ENCODE results near the gene RFX1.

RFX1 gene

DNA sequence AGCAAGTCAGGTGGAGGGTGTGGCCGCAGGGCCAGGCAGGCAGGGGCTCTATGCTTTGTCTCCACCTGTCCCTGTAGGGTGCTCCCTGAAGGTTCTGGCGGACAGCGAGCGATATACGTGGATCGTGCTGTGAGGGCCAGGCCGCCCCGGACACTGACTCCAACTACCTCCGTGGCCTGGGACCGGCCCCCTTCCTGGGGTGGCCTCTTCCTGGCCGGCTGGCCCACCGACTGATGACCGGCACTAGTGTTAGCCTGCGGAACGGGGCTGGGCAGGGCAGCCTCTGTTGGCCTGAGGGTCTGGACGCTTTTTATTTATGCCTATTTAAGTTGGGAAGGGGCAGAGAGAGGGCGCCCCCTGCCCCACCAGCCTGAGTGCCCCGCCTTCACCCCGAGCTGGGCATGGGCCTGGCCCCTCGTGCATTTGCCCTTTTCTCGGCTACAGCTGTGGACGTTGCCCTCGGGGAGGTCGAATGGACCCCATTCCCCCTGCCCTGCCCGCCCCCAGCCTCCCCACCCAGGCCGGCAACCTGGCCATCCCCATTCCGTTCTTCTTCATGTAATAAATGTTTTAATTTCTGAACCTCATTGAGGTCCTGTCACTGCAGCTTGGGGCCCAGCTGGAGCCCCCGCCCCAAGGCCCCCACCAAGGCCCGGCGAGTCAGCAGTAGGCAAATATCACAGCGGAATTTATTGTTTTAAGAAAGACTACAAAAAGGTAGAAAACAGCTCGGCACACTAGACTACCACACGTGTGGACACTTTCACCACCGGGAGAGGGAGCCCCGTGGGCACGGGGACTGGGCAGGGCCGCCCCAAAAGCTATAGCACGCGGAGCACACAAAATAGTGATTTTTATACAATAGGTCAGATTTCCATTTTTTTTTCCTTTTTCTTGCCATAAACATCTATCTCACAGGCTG is 45.0 kb downstream of the RFX1 start:
- DNase-seq (ENCODE audit: low read depth): no peak

DNA sequence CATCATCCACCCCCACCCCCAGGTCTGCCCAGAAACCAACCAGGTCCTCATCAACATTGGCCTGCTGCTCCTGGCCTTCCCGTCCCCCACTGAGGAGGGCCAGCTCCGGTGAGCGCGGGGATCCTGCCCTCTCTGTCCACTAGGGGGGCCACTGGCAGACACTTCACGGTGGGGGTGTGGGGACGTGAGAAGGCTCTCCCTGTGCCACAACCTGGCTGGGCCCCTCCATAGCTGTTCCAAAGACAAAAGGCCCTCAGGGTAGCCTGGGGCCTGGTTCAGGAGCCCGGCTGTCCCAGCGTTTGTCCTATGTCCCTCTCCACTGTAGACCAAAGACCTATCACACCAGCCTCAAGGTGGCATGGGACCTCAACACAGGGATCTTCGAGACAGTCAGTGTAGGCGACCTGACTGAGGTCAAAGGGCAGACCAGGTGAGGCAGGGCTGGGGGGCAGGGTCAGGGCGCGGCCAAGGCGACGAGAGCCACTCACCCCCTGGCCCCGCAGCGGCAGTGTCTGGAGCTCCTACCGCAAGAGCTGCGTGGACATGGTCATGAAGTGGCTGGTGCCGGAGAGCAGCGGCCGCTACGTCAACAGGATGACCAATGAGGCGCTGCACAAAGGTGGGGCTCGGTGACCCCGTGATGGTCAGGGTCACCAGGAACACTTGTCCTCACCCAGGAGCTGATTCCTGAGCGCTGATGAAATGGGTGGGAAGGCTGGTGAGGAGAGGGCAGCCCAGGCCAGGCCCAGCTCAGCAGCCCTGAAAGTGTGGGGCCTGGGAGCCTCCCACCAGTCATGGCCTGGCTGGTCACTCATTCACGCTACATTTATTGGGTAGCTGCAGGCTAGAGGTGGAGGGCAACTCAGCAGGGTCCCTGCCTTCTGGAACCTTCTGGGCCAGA is 45.9 kb downstream of the RFX1 start:
- DNase-seq (ENCODE audit: low read depth): no peak

DNA sequence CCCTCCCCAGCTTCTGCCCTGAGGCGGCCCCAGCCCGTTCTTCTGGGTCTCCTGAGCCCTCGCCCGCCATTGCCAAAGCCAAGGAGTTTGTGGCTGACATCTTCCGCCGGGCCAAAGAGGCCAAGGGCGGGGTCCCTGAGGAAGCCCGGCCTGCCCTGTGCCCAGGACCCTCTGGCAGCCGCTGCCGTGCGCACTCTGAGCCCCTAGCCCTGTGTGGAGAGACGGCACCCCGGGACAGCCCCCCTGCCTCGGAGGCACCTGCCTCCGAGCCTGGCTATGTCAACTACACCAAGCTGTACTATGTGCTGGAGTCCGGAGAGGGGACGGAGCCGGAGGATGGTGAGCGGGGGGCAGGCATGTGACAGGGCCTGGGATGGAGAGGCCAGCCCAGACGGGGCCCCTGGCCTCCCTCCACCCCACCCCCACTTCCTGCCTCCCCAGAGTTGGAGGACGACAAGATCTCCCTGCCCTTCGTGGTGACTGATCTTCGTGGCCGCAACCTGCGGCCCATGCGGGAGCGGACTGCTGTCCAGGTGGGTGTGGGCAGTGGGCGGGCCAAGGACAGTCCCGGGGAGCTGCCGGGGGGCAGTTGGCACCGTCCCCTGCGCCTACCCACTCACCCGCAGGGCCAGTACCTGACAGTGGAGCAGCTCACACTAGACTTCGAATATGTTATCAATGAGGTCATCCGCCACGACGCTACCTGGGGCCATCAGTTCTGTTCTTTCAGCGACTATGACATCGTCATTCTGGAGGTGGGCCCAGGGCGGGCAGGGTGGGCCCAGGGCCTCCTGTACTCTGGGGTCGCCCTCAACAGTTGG is 46.8 kb downstream of the RFX1 start:
- DNase-seq (ENCODE audit: low read depth): no peak

DNA sequence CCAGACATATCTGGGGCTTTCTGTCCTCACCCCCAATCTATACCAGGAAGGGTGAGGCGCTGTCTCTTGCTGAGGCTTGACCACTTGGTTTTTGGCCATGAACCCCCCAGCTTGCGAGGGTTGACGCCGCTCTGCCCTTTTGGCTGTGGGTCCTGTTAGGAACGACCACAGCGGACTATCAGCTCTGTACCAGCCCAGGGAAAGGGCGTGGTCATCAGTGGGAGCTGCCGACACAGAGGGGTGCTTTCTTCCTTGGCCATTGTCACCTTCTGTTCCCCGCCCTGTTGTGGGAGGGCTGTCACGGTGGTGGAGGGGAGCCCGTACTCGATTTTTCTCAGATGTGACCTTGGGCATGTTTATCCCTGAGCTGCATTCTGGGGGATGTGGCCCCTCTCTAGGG is 48.1 kb downstream of the RFX1 start:
- no peak for DNase-seq (ENCODE audit: low read depth)

DNA sequence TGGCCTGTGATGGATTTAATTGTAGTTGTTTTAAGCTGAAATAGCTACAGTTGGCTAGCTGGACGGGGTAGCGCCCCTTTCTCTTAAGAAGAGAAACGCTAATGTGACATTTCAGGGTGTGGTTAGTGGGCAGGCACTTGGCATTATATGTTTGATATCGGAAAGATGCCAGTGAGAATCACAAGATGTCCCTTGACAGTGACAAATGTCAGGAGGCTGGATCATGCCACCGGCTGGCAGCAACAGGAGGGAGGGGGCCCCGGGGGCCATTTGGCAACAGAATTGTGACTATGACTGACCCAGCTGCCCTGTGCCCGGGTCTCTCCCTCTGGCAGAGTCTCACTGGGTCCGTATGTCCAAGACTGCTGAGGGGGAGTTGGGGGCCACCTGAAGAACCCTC is 49.1 kb downstream of the RFX1 start:
- no peak for DNase-seq (ENCODE audit: low read depth)

DNA sequence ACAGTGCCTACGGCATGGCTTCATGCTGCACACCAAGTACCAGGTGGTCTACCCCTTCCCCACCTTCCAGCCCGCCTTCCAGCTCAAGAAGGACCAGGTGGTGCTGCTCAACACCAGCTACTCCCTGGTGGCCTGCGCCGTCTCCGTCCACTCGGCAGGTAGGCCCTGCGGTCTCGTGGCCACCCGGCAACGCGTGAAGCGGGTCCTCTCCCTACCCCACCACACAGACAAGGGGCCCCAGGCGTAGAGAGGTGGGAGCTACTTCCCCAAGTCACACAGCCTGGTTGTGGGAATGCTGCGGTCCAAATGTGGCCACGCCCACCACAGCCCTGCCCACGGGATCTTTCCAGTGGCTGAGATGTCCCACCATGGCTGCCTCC is 49.8 kb downstream of the RFX1 start:
- DNase-seq (ENCODE audit: low read depth): no peak

DNA sequence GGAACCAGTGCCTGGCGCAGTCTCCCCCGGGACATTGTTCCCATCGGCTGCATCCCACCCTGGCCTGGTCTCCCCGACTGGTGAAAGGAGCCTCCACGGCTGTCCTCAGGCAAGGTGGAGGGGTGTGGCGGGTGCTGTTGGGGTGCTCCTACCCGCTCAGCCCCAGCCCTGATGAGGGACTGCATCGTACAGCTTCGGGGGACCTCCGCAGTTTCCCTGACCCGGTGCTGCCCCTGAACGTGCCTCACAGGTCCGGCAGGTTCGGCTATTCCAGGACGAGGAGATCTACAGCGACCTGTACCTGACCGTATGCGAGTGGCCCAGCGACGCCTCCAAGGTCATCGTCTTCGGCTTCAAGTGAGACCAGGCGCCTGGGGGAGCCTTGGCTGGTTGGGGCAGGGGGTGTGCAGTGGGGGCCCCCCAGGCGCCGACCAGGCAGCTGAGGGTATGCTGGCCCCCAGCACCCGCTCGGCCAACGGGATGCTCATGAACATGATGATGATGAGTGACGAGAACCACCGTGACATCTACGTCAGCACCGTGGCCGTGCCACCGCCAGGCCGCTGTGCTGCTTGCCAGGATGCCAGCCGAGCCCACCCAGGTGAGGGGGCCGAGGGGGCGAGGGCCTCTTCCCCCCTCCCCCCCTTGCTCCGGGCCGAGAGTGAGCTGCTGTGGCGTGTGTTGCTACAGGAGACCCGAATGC is 50.3 kb downstream of the RFX1 start:
- no peak for DNase-seq (ENCODE audit: low read depth)

DNA sequence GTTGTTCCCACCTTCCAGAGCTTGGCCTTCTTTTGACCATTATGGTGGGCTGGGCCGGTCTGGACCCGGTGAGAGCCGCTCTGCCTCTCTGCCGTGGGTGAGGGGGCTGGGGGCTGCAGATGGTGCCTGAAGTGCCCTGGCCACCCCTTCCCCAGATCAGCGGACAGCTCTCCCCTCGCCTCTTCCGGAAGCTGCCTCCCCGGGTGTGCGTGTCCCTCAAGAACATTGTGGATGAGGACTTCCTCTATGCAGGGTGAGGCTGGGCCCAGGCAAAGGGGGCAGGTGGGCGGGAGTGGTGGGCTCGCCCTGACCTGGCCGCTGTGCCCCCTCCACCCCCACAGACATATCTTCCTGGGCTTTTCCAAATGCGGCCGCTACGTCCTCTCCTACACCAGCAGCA is 51.9 kb downstream of the RFX1 start:
- DNase-seq (ENCODE audit: low read depth): no peak

DNA sequence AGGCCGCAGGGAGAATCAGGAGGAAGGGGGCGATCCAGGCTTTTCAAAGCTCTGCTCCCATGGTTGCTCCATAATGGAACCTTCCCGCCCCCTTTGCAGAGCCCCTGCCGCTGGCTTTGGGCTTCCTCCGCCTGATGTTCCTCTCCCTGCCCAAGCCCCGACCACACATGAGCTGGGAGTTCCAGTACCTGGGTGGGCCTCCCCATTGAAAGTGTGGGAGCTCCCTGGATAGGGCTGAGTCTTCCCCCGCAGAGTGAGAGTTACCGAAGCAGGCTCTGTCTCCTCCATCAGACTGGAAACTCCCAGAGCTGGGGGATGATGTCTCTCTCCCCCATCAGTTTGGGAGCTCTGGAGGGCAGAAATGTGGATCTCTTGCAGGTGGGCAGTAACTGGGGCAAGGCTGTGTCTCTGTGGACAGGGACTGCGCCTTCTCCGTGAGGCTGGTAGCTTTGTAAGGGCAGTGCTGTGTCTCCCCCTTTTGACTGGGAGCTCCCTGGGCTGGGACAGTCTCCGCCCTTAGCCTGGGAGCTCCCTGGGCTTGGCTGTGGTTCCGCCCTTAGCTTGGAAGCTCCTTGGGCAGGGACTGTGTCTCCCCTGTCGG is 53.1 kb downstream of the RFX1 start:
- no peak for DNase-seq (ENCODE audit: low read depth)

DNA sequence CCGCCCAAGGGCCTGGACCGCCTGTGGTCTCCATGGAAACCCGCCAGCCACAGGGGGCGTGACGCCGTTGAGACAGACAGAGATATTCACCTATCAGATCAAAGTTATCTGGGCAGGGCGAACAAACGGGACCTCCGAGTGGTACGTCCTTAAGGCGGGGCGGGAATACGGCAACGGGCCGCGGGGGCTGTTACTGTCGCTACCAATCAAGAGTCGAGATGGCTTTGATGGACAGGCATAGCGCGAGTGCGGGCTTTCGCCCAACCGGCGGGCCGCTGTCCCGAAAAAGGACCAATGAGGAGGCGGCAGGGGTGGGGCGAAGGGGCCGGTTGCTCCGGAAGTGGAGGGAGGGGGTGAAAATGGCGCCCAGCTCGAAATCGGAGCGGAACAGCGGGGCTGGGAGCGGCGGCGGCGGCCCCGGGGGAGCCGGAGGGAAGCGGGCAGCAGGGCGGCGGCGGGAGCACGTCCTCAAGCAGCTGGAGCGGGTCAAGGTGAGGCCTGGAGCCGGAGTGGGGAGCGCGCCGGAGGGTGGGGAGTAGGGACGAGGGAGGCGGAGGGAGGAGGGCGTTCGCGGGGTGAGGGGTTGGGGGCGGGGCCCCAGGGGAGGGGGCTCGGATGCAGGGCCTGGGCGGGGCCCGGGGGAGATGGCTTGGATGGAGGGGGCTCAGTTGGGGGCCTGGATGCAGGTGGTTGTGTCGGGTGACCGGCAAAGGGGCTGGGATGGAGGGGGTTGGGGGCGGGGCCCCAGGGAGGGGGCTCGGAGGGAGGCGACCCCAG is 53.8 kb downstream of the RFX1 start, which contains the start of gene DCAF15:
TSS of gene DCAF15 (plus strand) at position 356 of the 777 bp plus-strand sequence. CDS start at position 360, 4 bp downstream.
- peak; percentile 97 for DNase-seq (ENCODE audit: low read depth)

DNA sequence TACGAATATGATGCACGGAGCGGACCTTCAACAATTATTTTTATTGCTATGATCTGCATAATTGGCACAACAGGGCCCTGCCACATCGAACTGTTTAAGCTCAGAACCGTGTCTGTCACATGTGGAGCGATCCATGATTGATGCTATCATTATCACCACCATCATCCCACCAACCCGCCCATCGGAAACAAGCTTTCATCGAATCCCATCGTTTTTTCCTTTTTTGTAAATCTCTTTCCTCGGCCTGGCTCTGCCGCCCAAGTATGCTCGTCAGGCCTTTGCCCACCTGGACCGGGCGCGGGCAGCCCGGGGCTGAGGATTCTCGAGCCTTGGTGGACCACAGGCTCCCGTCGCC is 54.3 kb downstream of the RFX1 start:
- no peak for DNase-seq (ENCODE audit: low read depth)

DNA sequence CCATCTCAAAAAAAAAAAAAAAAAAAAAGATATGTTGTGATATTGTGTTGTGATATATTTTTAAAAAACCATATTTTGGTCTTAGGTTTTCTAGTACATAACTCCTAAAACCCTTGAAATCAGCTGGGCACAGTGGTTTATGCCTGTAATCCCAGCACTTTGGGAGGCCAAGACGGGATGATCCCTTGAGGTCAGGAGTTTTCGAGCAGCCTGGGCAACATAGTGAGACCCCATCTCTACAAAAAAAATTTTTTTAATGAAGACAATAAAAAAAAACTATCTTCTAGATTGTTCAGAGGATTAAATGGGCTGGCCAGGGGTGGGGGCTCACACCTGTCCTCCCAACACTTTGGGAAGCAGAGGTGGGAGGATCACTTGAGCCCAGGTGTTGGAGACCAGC is 55.1 kb downstream of the RFX1 start:
- DNase-seq (ENCODE audit: low read depth): no peak

DNA sequence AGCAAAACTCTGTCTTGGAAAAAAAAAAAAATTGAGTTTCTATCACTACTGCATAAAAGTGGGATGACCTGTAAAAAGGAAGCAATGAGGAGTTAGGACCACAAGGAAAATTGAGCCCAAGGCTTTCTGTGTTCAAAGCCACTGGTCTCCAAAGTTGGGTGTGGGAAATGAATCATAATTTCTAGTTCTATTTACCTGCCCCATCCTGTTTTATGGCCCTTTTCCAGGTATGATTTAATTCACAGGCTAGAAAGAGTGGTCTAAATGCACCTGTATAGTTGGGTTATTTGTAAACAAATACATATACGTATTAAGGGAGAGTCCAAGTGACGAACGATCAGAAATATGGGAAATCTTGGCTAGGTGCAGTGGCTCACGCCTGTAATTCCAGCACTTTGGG is 59.7 kb downstream of the RFX1 start:
- no peak for DNase-seq (ENCODE audit: low read depth)

DNA sequence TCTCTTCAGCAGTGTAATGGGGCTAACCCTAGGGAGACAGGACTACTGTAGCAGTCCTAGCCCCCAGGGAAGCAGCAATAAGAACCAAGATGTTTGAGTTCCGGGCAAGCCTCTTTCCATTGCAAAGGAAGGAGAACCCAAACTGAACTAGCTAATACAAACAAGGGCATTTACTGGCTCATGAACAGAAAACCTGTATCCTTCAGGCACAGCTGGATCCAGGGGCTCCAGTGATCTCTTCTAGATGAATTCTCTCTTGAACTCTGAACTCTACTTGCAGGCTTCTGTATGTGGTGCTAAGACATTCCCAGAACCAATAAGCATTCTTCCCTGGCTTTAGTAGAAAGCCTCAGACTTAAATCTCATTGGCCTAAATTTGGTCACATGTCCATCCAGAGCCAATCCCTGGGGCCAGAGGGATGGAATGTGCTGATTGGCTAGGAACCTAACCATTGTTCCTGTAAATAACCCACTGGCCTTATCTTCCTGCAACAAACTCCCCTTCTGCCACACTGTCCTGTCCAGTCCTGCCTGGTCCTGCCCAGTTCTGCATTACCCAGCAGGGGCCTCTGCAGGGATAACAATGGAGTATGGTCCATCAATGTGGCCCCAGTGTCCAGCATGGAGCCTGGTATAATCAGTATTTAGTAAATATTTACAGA is 64.0 kb downstream of the RFX1 start:
- no peak for DNase-seq (ENCODE audit: low read depth)

DNA sequence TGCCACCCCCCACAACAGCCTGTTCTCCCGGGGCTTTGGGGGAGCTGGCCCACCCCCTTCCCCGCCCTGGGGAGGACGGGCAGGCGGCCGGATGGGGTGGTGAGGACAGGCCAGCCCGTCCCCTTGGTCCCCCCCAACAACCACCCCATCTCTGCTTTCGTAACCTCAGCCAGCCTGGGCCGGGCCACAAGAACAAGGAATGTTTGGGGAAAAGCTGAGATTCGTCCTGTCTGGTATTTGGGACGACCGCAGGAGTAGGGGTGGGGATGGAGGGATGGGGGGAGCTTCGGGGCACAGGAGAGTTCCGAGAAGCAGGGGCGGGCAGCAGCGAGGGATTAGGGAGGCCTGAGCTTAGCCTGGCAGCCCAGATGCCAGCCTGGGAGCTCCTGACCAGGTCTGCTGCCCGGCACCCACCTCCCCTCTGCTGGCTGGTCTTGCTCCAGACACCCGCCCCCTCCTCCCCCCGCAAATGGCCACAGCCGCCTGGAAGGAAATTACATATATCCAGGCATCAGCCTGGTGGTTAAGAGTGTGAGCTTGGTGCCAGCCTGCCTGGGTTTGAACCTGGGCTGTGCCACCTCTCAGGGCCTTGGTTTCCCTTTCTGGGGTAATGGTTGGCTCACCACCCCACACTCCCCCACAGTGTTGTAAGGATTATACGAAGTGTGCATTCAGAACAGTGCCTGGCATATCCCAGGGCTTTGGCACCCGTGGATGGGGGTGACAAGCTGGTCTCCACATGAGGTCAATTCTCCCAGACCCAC is 67.6 kb downstream of the RFX1 start, which contains the start of gene PODNL1:
TSS of gene PODNL1 (minus strand) at position 117 of the 764 bp plus-strand sequence. CDS start 236 bp downstream, outside the sequence.
- no peak for DNase-seq (ENCODE audit: low read depth)

DNA sequence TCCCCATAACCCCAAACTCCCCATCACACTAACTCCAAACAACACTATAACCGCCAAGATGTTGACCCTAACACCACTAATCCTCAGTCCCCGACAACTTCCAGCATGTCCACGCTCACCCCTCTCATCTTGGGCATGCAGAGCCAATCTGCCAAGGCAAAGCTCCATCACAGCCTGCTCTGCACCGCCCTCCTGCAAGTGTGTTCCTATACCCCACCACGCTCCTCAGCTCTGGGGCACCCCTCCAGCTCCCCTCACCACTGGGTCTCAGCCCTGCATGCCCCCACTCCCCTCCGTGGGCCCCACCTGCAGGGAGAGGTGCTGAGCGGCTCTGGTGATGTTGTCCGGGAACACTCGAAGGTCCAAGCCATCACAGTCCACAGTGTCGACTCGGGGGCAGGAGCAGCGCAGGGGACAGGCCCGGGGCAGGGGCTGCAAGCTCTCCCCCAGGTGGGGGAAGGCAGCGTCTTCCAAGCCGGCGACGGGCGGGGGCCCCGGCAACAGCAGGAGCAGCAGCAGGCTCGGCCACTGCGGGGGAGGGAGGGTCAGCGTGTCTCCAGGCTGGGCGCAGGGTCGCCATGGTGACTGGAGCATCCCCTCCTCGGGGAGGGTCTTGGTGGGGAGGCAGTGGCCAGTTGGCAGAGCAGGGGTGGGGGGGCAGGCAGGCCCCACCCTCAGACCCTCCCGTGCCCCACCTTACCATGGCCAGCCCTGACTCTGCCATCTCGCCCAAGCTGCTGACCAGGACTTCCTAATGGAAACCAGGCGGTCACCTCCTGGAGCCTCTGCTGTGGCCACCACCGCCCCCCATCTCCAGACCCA is 68.4 kb downstream of the RFX1 start:
- DNase-seq (ENCODE audit: low read depth): no peak

DNA sequence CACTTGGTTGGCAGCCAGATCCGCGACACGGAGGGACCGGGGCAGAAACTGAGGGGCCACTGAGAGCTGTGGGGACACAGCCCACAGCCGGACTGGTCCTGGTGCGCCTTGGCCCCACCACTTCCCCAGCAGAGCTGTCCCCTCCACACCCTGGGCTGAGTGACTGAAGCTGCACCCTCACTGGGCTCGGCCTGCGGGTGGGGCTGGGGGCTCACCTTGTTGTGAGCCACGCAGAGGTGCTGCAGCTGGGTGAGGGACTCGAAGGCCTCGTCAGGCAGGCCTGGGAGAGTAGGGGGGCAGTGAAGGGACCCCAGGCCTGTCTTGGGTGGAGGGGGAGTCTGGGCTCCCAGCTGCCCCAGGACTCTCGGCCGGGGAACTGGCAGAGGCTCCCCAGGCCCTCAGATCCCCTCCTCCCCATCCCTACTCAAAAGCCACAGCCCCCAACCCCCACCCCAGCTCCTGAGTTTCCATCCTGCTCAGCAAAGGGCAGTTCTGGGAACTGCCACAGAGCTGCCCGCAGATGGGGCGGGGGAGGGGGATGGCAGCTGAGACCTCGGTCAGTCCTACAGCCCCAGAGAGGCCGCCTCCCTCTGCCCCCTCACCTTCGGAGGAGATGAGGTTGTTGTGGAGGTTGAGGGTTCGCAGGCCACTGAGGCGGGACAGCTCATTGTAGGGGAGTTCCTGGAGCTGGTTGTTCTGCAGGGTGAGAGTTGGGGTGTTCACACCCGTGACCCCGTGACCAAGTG is 70.2 kb downstream of the RFX1 start:
- DNase-seq (ENCODE audit: low read depth): no peak
